ENCODE data around the gene RNLS.
"Not testable (repeated sequence)": the region's sequence is repeated elsewhere in the genome, so short reads cannot be mapped to it uniquely, and the experiment has no call there.

RNLS gene

DNA sequence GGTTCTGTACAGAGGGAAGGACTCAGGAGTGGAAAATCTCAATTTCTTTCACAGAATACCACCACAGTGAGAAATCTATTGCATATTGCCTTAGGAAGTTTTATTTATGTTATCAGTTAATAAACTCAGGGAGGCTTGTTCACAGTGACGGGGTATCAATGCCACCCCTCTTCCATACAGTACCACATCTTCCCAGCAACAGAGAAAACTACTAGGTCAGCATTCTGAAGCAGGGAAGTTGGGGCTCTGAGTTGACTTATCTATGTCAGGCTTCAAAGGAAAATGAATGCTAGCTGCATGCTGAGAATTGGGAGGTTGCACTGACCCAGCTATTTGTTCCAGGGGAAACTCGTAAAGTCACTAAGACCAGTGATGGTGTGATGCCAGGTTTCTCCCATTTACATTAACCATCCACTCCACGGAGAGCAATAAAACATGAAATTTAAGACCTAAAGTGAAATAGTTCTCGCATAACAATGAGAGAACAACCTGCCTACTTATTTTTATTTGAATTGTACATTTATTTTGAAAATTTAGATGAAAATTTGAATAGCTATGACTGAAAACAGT, 266.7 kb downstream of the RNLS start:
- TF ChIP-seq, protein P1, sequence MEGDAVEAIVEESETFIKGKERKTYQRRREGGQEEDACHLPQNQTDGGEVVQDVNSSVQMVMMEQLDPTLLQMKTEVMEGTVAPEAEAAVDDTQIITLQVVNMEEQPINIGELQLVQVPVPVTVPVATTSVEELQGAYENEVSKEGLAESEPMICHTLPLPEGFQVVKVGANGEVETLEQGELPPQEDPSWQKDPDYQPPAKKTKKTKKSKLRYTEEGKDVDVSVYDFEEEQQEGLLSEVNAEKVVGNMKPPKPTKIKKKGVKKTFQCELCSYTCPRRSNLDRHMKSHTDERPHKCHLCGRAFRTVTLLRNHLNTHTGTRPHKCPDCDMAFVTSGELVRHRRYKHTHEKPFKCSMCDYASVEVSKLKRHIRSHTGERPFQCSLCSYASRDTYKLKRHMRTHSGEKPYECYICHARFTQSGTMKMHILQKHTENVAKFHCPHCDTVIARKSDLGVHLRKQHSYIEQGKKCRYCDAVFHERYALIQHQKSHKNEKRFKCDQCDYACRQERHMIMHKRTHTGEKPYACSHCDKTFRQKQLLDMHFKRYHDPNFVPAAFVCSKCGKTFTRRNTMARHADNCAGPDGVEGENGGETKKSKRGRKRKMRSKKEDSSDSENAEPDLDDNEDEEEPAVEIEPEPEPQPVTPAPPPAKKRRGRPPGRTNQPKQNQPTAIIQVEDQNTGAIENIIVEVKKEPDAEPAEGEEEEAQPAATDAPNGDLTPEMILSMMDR (IDR thresholded peaks at IDR 0.05; ENCODE audit: low read depth, low read length) = no peak
- H3K4me3 ChIP-seq (ENCODE audit: low read depth, low read length) = no peak overlapping the region

GRCh38 chr10:88315755-88316154, 267.4 kb downstream of the RNLS start:
- TF ChIP-seq, protein P1 (IDR thresholded peaks at IDR 0.05; ENCODE audit: low read depth, low read length) = no peak
- H3K4me3 ChIP-seq (ENCODE audit: low read depth, low read length) = no peak overlapping the region

- H3K4me3 ChIP-seq (ENCODE audit: low read depth, low read length) = no peak overlapping the region
- TF ChIP-seq, protein P1 (IDR thresholded peaks at IDR 0.05; ENCODE audit: low read depth, low read length) = no peak
These were observed 268.8 kb downstream of the RNLS start for GRCh38 chr10:88314362-88314761.

DNA sequence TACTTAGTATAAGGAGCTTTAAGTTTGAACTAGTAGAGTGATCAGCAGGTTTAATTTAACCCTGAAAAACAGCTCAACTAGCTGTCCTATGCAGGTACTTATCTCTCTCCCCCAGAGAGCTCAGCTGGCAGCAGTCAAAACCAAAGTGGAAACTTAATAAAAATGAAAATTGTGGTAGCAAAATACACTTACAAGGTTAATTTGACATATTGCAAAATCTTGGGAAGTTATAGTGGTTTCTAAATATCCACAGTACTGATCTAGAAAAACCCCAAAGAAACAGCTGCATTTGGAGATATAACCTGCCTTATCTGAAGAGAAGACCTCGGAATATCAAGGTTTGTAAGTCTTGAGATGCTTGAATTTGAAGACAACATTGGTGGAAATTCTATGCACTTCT, 269.2 kb downstream of the RNLS start:
- TF ChIP-seq, protein P1 (IDR thresholded peaks at IDR 0.05; ENCODE audit: low read depth, low read length) = no peak
- no peak overlapping the region for H3K4me3 ChIP-seq (ENCODE audit: low read depth, low read length)

DNA sequence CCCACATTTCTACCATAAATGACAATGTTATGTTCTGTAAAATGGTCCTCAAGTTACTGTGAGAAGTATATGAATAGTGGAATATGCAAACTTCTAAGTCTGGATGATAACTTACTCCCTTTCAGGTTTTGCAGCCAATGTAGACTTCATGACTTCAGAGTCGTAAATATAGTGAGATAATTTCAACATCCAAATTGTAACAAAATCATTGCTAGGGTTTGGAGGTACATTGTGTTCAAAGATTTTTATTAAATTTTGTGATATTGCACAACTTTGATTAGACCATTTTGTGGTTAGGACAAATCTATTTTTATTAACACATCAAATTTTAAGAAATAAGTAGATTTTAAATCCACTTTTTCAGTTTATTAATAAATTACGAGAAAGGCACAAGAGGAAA, 270.3 kb downstream of the RNLS start:
- TF ChIP-seq, protein P1 (IDR thresholded peaks at IDR 0.05; ENCODE audit: low read depth, low read length) = no peak
- no peak overlapping the region for H3K4me3 ChIP-seq (ENCODE audit: low read depth, low read length)

DNA sequence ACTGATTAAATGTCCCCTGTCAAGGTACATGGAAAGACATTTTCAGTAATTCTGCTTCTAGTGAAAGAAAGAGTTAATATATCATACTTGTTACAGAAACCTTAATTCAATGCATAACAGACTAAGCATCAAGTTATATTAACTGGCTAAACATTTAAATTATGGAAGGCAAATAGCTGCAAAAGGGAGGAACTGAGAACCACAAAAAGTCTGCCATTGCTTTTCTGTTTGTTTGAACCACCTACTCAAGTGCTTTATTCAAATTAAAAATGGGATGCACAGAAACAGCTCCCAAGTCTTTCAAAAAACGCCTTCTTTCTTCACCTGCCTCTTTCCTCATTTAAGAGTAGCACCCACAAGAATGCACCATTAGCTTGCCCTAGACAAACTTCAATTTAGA, 271.9 kb downstream of the RNLS start:
- no peak overlapping the region for H3K4me3 ChIP-seq (ENCODE audit: low read depth, low read length)
- TF ChIP-seq, protein P1 (IDR thresholded peaks at IDR 0.05; ENCODE audit: low read depth, low read length) = no peak

DNA sequence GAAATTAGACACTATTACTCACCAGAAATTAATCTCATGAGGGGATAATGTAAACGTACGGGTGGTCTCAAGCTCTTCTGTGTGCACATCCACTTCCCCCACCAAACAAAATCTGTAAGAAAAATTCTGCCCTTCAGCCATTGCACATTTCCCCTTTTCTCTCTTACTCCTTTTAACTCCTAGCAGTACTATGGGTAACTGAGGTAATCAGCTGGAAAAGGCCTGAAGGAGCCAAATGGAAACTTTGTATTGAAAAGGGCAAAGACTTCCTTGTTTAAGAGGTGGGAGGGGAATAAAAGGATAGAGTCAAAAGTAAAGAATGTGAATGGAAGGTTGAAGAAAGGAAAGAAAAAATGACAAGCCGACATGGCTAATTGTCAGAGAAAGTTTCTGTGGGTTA, 273.8 kb downstream of the RNLS start:
- TF ChIP-seq, protein P1 (IDR thresholded peaks at IDR 0.05; ENCODE audit: low read depth, low read length) = no peak
- no peak overlapping the region for H3K4me3 ChIP-seq (ENCODE audit: low read depth, low read length)

DNA sequence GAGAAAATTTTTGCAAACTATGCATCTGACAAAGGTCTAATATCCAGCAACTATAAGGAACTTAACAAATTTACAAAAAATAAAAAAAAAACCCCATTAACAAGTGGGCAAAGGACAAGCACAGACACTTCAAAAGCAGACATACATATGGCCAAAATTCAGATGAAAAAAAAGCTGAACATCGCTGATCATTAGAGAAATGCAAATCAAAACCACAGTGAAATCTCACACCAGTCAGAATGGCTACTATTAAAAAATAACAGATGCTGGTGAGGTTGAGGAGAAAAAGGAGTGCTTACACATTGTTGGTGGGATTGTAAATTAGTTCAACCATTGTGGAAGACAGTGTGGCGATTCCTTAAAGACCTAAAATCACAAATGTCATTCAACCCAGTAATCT, 274.8 kb downstream of the RNLS start:
- H3K4me3 ChIP-seq (ENCODE audit: low read depth, low read length) = not testable (repeated sequence)

Data from WI38 (cell line).